Left colon (tissue), 2 donors: ENCODE measurements around the gene IMMP2L. TPM values are rescaled to one million over a fixed set of nuclear protein-coding genes. Genes with fewer than 3 reads are reported as not detected.
"Not testable (repeated sequence)": the region's sequence is repeated elsewhere in the genome, so short reads cannot be mapped to it uniquely, and the experiment has no call there.

Source experiments
- ATAC-seq: fragments of 200-7000 bp; cut with Tn5 transposase; one replicate; pipeline ENCODE4 v1.9.1; 2020; ENCODE audit warnings: mild to moderate bottlenecking, moderate library complexity
- DNase-seq, 2 donors: peaks; one replicate each; pipeline ENCODE4 v3.0.0-alpha.2; 2020
- intact Hi-C, 2 donors: fragments of 100-400 bp; cut with DNase I in 1 of 2; cut with micrococcal nuclease in 1 of 2; formaldehyde crosslinking; loops; one replicate each; pipeline versions ENCODE4 v1.11.2 to v1.14.0; 2022; cut with DNase I, micrococcal nuclease
- total RNA-seq, 2 donors: library from RNA; stranded (reverse); fragmentation: NEBNext Ultra II Directional; extraction: Animal tissue kit (Norgen Biotek cat#: 25700); gene quantifications; one replicate each; pipeline ENCODE4 v1.2.1, GENCODE V29; 2021
- donor health status: DM: no; HTN: no; CAD: no.
- donor health status: DM: yes; HTN: yes; CAD: no.

The IMMP2L gene
- total RNA-seq, 2 donors from 2014 or later: 11.1 to 11.8 TPM

DNA sequence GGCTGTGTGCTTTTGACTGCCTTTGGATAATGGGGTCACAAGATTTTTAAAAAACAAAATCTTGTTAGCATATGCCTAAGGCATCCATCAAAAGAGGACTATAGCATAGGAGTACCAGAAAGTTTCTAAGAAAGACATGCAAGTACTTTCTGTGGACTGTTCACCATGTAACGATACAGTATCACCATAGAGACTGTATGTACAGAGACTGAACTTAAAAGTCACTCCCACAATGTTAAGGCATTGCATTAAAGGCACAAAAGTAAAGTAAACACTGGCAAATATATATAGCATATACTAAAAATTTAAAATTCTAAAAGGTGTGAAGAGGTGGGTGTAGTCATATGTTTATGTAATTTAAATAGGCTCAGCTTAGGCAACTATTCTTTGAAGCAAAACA lies 190.9 kb downstream of the IMMP2L start:
- intact Hi-C loops: no loop called here
- no peak for ATAC-seq
- DNase-seq: no peak

DNA sequence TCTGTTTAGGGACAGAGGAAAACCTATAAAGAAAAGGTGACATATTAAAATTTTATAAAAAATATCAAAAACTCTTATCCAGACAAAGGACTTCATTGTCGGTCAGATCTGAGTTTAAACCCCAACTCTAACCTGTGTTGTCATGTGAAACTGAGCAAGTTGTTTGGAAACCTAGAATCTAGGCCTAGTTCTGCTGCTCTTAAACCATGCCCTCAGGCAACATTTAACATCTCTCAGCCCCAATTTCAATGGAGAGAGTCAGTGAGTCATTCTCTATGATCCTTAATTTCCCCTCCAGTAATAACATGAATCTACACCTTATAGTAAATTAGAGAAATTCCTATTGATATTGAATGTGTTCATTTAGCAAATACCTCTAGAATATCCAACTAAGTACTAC lies 192.3 kb downstream of the IMMP2L start:
- DNase-seq: no peak
- intact Hi-C loops: no loop called here
- no peak for ATAC-seq

DNA sequence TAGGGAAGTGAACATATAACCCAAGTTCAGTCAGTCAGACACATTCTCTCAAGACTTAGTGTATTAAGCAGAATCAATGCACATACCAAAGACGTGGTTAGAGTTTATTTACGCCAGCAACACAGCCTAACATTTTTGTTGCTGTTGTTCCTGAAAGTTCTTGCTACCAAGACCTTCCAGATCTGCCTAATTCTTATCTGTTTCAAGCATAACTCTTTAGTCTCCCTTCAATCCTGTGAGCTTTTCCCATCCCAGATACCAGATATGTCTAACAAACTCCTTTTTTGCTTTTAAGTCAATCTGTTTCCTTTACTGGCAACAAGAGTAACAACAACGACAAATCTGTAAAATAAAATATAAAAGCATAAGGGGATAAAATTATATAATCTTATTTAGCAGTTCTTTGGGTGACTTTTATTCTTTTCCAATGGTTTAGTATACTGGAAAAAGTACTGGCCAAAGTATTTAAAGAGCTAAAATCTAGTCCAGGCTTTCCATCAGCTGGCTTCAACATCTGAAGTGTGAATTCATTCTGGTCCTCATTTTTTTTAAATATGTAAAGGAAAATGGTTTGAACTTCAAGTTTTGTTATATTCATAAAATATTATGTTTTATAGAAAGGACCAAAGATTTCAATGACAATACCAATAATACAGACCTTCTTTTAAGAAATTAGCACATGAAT lies 193.8 kb downstream of the IMMP2L start:
- no peak for ATAC-seq
- DNase-seq: no peak
- intact Hi-C loops: no loop called here

DNA sequence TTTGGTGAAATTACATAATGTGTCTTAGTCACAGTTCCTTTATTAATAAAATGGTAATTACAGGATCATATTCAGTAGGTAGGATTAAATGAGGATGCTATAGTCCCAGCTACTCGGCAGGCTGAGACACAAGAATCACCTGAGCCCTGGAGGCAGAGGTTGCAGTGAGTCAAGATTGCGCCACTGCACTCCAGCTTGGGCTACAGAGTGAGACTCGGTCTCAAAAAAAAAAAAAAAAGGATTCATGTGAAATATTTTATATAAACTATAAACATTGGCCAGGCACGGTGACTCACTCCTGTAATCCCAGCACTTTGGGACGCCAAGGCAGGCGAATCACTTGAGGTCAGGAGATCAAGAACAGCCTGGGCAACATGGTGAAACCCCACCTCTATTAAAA lies 197.9 kb downstream of the IMMP2L start:
- ATAC-seq (no peak), DNase-seq (no peak)
- intact Hi-C loops: no loop called here

DNA sequence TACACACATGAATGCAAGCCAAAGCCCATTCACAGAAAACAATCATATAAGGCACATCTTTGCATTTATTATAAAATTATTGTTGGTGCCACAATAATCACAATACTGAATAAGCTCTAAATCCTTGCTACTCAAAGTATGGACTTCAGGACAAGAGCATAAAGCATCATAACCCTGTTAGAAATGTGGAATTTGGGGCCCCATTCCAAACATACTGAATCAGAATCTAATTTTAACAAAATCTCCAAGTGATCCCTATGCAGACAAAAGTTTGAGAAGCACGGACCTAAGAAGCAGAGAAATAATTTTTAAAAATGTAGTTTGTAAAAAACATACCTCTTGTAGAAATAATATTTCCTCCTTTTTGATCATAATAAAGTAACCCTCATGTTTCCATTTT lies 199.2 kb downstream of the IMMP2L start:
- DNase-seq (no peak), ATAC-seq (no peak)
- intact Hi-C loops: no loop called here

DNA sequence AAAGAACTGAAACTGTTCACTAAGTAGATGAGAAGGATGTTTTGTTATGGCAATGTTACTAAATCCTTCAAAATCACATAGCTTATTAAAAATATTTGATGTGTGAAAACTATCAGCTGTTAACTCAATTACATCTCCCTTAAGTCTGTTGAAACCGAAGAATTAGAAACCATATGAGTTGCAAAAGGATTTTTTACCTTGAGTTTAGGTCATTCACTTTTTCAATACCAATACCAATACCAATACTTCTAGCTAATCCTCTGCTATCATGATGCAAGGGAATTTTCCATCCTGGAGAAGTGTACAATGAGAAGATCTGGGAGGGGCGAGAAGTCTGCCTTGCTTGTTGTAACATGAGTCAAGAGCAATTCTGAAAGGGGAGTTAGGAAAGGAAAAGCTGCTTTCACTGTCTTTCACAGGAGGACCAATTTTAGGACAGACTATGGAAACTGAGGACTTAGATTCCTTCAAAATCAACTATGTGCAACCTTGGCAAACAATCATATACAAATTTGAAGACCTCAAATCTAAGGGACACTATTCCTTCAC lies 199.7 kb downstream of the IMMP2L start:
- no peak for DNase-seq
- no peak for ATAC-seq
- intact Hi-C loops: no loop called here

DNA sequence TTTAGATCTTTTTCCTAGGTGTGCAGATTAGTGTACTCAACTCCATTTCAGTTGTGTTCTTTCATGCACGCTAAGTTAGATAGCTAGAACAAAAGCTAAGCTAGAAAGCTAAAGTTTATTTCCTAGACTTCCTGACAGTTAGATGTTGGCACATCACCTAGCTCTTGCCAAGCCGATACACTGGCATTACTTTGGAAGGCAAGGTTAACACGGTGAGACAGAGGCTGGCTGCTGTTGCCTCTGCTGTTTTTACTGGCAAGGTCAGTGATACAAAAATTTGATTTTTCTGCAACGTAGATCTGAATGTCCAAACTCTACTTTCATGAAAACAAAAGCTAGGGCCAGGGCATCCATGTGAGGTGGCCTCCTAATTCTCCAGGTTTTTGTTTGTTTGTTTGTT lies 203.4 kb downstream of the IMMP2L start:
- no peak for ATAC-seq
- DNase-seq: no peak
- intact Hi-C loops: no loop called here

DNA sequence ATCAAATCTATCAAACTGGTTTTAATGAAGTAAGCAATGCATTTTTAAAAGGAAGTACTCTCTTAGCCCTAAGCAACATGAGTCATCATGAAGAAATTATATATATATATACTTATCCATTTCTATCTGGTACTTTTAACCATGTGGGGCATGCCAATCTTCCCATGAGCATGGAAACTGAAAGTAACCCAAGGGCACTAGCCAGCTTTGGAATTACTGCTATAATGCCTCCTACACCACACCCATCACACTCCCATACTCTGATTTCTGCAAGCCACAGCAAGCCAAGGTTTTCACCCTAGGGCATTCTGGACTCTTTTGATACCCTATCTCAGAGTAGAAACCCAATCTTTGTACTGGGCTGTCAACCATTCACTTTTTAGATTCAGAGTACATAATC lies 204.6 kb downstream of the IMMP2L start:
- peak; percentile 82 for ATAC-seq

DNA sequence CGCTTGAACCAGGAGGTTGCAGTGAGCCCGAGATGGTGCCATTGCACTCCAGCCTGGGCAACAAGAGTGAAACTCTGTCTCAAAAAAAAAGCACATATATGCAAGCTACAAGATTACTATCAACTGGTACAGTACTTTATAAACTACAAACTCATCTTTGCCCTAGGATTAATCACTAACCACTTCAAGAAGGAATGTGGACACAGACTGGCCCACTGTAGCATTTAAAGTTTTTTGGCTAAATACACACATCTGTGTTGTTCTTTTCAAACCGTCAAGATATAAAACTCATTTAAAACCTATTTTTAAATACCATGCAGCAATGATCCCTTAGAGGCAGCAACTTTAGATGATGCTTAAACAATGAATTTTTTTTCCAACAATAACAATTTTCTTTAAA lies 205.4 kb downstream of the IMMP2L start:
- DNase-seq (no peak), ATAC-seq (no peak)
- intact Hi-C loops: no loop called here

More for the DNA sequence above, 204.6 kb downstream of the IMMP2L start:
- intact Hi-C loops: no loop called here
- no peak for DNase-seq

DNA sequence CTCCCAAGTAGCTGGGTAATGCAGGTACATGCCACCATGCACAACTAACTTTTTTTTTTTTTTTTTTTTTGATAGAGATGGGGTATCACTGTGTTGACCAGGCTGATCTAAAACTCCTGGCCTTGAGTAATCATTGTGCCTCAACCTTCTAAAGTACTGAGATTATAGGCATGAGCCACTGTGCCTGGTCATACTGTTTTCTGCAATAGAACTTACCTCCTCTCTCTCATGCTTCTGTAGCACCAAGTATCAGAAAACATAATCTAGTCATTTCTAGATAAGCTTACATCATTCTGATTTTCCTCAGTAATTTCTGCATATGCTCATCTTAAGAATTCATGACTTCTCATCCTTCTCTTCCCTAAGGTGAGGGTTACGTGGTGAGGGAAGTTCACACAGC lies 210.0 kb downstream of the IMMP2L start:
- no peak for DNase-seq
- intact Hi-C loops: no loop called here
- ATAC-seq: no peak

DNA sequence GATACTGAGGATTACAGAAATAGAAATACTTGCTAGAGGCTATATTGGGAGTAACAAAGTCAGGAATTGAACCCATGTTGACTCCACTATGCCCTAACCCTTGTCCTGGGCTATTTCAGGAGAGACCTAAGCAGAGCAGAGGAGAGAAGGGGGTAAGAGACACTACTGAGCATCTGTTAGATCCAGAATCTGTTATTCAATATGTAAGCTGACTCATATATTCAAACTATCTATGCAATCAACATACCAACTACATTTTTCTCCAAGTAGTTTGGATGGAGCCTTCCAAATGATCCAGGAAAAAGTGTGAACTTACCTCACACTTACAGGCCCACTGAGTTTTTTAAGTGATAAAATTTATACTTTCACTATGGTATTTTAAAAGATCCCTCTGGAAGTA lies 216.1 kb downstream of the IMMP2L start:
- intact Hi-C loops: no loop called here
- DNase-seq (no peak), ATAC-seq (no peak)

DNA sequence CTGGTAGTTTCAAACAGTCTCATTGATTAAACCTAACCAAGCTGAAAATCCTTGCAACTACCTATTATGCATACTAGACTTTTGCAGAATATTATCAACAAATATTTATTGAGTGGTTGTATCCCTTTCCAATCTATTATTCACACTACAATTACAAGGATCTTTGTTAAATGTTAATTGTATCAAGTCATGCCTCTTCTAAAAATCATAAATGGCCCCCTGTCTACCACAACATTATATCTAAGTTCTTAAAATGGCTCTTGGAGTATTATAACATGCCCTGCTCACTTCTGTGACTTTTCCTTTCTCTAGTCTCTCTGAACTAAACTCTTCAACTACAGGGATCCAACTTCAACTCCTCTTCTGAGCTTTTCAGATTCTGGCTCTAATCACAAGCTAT lies 219.3 kb downstream of the IMMP2L start:
- ATAC-seq: no peak
- no peak for DNase-seq
- intact Hi-C loops: no loop called here

DNA sequence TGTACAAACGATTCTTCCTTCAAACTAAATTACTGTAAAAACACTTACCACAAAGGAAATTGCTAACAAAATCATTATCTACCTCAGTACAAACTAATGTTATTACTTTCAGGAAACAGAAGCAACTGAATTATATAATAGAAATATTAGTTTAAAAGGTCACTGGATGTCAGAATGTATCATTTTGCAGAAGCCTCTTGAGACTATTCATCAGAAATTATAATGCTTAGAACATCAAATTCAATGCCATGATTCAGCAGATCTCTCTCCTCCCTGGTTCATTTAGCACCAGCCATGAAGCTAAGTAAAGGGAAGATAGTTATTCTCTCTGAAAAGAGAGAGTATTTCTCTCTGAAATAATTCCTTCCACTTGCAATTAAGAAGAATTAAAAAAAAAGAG lies 223.3 kb downstream of the IMMP2L start:
- ATAC-seq (no peak), DNase-seq (no peak)
- intact Hi-C loops: no loop called here

DNA sequence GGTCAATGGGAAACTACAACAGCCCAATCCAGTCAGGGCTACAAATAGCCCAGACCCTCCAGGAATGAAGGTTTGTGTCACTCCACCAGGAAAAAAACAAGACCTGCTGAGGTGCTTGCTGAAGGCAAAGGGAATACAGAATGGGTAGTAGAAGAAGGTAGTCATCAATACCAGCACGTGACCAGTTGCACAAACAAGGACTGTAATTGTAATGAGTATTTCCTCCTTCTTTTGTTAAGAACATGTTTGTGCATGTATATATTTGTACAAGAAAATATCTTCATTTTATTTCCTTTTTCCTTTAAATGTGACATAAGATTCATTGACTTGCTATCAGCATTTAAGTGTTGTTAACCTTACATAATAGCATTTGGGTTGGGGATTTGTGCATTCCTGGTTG lies 229.3 kb downstream of the IMMP2L start:
- no peak for DNase-seq
- no peak for ATAC-seq
- intact Hi-C loops: no loop called here

DNA sequence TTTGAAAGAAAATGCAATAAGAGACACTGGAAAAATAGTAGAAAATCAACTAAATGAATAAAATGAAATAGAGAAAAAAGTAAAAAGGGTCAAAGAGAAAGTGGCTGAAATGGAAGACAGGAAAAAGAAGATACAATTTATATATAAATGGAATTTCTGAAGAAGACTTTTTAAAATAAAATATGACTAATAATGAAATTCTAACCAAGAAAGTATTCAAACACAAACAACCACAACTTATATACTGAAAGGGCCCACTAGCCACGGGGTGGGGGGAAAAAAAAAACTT lies 232.1 kb downstream of the IMMP2L start:
- intact Hi-C loops: no loop called here
- ATAC-seq: no peak
- no peak for DNase-seq

DNA sequence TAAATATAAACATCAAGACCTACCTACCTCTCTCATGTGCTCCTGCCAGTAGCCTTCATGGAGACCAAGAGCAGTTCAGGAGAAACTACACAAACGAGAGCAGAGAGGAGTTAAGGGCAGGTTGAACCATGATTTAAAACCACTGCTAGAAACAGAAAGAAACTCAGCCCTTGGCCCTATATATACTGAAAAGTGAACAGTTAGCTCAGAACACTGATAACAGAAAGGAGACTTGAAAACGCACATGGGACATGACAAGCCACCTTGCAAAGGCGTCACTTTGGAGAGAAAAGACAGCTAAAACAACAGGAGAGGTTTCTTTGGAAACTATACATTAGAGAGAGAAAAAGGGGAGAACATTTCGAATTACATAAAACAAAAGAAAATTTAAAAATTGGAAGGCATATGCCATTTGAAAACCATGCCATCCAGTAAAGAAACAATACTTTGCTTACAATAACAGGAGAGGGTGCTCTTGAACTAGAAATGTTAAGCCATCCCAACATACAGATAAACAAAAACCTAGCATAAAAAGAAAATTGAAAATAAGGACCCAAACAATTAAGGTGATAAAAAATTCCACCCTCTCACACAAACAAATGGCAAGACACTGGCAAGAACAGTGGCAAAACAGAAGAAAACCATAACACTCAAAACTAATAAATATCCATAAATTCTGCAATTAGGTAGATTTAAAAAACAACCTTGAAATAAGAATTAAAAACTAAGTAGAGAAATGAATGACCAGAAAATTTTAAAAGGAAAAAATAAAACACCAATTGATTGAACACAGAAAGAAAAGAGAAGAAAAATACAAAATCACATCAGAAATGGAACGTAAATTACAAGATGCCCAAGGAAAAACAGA lies 232.7 kb downstream of the IMMP2L start:
- DNase-seq: no peak
- intact Hi-C loops: no loop called here
- no peak for ATAC-seq

DNA sequence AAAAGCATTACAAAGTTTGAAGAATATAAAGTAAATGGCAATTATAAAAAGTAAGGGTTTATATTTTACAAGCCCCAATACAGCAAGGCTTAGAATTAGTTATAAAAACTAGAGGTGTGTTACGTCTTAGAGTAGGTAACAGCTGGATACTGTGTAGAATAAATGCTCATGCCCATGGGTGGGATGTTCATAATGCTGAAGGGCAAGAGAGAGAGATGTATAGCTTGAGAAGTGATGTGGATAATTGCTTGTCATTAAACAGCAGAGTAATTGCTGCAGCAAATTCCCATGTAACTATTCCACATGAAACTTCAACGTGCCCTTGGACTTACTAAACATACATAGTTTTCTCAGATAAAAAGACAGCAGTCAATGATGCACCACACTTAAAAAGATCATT lies 233.8 kb downstream of the IMMP2L start:
- ATAC-seq (no peak), DNase-seq (no peak)
- intact Hi-C loops: no loop called here

DNA sequence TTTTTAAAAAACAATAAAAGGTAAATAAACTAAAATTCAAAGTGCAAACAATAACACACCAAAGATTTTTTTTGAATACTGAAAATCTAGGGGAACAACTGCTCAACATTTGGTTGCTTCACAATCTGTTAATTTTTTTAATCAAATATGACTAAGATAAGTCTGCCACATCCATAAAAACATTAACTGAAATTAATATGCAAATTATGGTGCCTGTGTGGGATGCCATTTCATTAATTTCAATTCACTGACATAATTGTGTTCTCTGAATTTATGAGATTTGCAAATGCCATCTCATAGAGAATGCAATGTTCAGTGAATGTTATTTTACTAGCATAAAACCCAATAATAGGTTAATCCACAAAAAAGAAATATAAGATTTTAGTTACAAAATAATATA lies 237.5 kb downstream of the IMMP2L start:
- intact Hi-C loops: no loop called here
- no peak for ATAC-seq
- no peak for DNase-seq

DNA sequence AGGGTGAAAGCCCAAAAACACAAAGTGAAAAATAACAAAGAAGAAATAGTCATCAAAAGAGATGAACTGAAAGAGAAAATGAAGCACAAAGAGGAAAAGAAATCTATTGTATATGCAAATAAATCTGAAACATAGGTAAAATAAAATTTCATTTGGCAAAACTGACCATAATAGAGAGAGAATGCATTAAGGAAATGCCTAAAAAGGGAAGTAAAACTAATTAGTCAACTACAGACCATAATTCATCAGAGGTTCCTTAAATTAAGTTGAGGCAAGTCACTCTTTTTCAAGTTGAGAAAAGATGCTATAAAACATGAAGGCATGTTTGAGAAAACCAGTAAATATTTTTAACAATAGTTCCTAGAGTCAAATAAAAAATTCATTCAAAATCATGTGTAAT lies 238.1 kb downstream of the IMMP2L start:
- ATAC-seq: no peak
- intact Hi-C loops: no loop called here

DNA sequence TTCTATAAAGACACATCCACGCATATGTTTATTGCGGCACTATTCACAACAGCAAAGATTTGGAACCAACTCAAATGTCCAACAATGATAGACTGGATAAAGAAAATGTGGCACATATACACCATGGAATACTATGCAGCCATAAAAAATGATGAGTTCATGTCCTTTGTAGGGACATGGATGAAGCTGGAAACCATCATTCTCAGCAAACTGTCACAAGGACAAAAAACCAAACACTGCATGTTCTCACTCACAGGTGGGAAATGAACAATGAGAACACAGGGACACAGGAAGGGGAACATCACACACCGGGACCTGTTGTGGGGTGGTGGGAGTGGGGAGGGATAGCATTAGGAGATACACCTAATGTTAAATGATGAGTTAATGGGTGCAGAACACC lies 238.6 kb downstream of the IMMP2L start:
- intact Hi-C loops, ATAC-seq, DNase-seq: not testable (repeated sequence)

More for the DNA sequence above, 238.1 kb downstream of the IMMP2L start:
- DNase-seq: no peak

DNA sequence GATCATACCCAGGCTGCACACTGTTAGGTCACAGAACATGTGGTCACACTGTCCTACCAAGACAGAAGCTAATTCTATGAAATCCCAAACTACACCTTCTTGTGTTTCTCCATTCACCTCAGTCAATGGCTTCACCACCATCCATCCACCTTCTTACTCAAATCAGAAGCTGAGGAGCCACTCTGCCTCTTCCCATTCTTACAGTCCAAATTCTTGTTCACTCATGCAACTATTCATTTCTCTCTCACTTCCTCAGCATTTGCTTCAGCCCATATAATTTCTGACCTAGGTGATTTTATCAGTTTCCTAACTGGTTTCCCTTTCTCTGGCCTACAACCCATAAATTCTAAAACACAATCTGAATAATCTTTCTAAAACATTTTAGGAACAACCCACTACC lies 242.2 kb downstream of the IMMP2L start:
- DNase-seq: no peak
- ATAC-seq: no peak
- intact Hi-C loops: no loop called here
